ENCODE measurements around the gene PRDM13.
"Not testable (repeated sequence)": the region's sequence is repeated elsewhere in the genome, so short reads cannot be mapped to it uniquely, and the experiment has no call there.

PRDM13 gene

DNA sequence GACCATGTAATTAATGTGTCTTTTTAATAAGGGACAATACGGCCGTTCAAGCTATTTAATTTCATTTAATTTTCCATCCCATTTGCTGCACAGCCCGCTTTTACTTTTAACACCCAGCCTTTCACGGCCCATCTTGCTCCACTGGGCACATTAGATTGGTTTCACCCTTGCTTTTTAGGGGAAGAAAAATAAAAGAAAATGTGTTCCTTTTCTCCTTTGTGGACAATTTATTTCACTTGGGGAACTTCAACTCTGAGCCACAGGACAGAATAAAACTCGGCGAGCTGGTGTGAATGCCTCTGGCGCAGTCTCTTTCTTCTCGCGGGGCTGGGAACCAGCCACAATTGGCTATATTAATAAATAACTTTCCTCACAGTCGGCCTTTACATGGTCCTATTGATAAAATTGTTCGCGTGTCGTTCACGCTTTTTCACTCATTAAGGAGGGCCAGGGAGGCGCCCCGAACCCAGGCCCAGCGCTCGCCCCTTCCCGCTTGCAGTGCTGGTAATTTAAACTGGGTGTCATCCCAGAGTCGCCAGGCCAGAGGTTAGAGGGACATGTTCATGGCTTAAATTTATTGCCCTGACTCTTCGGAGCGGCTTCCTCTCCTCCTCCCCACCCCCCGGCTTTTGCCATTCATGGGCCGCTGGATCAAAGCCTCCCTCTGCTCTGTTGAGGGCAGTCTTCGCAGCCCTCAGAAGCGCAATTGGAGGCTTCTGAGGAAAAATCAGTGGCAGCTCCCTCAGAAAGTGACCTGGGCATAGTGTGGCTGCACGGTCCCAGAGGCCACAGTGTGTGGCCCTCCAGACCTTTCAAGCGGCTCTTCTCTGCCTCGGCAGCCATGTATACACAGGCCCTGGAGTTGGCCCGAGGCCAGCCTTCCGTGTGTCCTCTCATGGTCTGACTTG is 2.2 kb upstream of the PRDM13 start:
- no peak for DNase-seq

DNA sequence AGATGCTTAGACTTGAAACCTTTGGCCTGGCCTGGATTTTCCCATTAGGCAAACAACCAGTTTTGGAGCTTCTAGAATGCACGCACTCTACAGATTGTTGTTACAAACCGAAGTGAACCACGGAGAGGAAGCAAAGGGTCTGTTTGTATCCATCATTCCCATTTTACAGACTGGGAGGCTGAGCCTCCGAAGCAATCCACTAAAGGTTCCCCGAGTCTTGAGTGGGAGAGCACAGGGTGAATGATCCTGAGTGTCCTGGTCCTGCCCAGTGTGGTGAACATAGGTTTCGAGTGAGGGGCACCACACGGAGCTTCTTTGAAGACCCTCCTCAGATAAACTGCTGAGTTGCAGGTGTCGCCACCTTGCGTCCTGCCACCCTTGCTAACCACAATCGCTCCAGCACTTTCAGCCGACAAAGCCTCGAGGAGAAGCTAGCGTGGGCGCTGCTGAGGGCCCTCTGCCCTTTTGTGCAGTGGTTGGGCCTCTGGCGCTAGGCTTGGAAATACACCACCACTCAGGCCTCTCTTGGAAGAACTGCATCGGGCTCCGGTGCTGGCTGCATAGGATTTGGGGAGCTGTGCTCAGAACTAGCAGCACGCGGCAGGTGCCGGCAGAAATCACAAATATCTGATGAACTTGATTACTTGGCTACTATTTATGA is 1.4 kb upstream of the PRDM13 start:
- no peak for DNase-seq

DNA sequence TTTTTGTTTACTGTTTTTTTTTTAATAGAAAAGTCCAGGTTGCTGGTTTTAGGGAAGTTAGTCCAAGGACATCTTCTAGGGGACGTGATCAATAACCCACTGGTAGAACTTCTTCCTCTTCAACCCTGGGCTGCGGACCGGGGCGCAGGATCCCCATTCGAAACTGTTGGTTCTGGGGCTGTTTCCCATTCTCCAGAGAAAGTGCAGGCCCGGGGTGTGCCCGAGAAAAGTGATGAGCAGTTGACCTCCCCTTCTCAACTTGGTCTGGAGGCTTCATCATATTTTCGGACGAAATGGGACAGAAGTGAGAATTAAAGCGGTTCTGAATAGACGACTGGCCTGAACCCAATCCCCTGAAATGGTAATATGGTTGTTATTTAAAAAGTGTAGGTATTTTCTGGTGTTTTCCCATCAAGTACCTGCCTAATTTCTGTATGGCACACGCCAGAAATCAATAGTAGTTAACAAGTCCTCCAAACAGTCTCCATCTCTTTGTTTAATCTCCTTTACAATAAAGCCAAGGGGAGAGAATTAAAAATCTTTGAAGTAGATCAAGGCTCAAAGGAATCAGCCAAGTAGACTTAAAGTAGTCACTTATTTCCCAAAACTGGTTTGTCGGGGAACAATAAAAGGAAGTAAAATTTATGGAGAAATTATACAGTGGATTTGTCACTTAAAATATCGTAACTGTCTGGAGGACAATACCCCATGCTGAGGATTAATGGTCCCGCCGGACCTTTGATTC is 550 bp upstream of the PRDM13 start:
- no peak for DNase-seq

DNA sequence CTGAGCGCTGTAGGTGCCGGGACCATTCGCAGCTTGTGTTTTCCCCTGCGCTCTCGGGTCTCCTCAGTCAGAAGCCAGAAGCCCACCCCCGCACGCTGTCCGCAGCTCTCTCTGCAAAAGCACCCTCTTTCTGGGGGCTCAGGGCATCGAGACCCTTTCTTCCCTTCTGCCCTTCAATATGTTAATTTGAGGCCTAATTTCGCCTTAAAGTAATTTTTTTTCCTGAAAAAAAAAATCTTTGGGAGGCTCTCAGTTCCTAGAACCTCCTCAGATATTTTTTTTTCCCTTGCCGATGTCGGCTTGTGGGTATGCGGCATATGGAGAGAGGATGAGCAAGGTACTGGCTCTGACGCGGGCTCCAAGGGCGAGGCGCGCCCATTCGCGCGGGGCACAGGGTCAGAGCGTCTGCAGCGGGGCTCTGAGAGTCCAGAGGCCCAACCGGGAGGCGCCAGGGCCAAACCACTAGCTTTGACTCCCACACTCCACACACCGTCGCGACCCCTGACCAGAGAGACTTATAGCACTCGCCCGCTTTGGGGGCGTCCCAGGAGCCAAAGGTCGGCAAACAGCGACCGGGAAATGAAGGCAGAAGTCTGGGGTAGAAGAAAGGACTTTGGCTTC is 893 bp downstream of the PRDM13 start:
- DNase-seq, result no peak

DNA sequence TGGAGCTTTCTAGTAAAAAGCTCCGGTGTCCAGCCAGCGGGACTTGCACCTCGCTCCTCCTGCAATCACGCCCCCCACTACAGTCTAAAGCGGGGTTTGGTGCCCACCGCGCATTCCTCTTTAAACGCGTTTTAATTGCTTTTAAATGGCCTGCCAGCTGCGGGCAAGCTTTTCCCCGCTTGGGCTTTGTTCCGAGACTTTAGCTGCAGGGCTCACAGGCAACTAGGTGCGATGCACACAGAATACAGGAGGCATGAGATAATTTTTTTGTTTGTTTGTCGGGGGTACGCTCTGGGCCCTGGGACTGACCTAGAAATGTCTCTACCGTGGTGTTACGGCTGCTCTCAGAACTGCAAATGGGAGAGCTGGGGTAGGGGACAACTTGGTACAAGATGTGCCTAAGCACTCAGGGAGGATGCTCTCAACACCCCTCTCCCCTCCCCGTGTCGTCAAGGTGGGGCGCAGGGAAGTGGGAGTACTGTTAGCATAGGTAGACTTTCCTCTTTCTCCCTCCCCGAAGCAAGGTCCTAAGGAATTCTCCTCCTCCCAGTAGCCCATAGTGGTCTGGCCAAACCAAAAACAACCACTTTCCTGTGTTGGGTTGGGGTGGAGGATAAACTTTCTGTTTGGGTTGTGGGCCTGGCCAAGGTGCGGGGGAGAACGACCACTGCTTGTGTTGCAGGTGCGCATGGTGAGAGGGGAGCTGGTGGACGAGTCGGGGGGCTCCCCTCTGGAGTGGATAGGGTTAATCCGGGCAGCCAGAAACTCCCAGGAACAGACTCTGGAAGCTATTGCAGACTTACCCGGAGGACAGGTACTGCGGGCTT is 1.6 kb downstream of the PRDM13 start:
- no peak for DNase-seq

DNA sequence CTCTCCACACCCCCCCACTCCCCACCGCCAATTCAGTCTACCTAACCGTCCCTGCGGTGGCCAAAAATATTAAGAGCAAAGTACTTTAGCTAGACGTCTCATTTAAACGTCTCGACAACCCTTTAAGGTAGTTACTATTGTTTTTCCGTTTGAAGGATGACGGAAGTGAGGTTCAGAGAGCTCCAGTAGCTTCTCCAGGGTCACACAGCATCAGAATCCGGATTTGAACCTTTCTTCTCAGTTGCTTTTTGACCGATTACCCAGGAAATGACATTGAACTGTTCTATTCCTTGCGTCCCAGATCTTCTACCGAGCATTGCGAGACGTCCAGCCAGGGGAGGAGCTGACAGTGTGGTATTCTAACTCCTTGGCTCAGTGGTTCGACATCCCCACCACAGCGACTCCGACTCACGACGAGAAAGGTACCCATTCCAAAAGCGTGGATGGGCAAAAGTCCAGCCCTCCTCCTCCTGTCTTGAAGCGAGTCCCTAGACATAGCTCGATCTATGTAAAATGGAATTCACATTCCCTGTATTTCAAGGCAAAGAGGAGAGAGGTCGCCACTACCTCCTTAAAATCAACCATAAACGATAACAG is 2.4 kb downstream of the PRDM13 start:
- no peak for DNase-seq

DNA sequence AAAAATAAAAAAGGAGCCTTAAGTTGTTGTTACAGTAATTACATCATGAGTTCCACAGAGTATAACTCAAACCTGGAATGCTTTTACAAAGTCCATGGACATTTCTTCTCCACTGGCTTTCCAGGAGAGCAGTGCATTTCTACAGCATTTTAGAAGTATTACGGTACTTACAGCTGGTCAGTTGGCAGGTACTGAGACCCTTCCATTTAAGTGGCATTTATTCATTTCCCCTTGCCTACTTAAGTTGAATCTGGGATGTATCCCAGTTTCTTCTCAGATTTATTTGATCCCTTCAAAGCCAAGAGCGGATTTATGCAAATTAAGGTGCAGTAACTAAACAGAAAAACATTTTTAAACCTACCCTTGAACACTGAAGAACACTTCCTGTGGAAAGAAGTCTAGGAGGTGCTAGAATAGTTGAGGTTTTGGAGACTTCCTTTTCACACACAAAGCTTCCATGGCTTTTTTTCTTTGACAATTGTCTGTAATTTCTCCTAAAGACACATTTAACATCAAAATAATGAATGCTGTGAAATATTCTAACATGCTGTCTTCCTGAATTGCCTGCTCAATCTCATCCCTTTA is 3.4 kb downstream of the PRDM13 start:
- no peak for DNase-seq

DNA sequence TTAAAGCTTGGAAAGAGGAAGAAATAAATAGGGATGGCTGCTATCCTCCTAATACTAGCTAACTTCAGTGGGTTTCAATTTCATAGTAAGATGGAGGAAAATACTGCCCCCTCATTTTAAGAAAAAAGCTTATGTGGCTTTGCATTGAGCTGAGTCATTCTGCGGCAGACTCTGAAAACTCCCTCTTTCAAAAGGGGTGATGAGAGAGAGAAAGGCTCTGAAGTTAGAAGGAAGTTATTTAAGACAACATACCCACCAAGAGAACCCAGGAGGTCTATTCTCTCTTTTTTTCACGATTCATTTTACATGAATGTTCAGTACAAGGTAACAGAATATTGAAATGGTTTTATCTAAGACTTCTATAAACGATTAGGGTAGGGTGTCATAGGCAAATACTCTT is 4.5 kb downstream of the PRDM13 start:
- no peak for DNase-seq

DNA sequence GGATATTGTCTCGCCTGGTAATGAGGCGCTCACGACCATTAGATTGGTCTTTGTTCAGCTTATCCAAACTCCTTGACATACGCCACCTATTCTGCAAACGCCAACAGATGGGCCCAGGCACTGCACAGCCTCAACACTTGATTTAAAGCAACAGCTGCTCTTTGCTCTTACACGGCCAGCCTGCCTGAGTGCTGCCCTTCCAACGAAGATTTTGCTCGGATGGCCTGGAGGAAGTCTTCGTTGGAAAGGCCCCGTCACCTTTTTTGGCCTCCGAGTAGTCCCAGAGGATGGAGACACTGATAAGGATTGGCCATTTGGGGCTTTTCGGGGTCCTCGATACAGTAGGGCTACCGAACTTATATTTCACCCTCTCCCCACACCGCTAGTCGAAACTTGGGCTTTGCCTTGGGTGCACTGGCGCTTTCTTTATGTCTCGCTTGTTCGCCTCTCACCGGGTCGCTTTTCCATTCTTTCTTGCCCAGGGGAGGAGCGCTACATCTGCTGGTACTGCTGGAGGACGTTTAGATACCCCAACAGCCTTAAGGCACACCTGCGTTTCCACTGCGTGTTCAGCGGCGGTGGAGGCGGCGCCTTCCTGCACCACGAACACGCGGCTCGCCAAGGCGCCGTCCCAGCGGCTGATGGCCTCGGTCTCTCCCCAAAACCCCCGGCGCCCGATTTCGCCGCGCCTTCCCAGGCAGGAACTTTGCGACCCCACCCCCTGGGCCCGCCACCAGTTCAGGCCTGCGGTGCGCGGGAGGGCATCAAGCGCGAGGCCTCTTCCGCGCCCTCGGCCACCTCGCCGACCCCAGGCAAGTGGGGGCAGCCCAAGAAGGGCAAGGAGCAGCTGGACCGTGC is 6.1 kb downstream of the PRDM13 start:
- no peak for DNase-seq

DNA sequence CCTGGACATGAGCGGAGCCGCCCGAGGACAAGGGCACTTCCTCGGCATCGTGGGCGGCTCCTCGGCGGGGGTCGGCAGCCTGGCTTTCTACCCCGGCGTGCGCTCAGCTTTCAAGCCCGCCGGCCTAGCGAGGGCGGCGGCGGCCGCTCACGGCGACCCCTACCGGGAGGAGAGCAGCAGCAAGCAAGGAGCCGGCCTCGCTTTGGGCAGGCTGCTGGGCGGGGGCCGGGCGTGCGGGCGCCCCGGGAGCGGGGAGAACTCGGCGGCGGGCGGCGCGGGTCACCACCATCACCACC is 6.7 kb downstream of the PRDM13 start:
- no peak for DNase-seq

DNA sequence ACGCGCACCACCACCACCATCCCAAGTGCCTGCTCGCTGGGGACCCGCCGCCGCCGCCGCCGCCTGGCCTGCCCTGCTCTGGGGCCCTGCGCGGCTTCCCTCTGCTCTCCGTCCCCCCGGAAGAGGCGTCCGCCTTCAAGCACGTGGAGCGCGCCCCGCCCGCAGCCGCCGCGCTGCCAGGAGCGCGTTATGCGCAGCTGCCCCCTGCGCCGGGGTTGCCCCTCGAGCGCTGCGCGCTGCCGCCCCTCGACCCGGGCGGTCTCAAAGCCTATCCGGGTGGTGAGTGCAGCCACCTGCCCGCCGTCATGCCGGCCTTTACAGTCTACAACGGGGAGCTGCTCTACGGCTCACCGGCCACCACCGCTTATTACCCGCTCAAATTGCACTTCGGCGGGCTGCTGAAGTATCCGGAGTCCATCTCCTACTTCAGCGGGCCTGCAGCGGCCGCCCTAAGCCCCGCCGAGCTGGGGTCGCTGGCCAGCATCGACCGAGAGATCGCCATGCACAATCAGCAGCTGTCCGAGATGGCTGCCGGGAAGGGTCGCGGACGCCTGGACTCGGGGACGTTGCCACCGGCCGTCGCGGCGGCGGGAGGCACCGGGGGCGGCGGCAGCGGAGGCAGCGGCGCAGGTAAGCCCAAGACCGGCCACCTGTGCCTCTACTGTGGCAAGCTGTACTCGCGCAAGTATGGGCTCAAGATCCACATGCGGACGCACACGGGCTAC is 7.2 kb downstream of the PRDM13 start:
- no peak for DNase-seq

DNA sequence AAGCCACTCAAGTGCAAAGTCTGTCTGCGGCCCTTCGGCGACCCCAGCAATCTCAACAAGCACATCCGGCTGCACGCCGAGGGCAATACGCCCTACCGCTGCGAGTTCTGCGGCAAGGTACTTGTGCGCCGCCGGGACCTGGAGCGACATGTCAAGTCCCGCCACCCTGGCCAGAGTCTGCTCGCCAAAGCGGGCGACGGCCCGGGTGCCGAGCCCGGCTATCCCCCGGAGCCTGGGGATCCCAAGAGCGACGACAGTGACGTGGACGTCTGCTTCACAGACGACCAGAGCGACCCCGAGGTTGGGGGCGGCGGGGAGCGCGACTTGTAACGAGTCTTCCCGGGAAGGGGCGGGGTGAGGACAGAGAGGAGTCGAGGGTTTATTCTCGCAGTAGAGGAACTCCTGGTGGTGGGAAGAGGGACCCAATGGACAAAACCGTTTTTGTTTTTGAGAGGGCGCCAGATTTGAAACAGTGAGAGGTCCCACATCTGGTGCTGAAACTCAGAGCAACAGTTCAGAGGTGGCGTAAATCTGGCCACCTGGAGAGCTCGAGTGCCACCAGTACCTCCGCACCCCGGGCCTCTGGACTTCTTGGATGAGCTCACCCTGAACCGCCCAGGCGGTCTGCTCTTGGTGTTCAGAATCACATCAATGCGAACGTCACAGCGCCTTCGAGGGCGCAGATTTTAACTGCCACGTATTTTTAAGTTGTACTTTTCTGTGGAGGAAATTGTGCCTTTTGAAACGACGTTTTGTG is 8.0 kb downstream of the PRDM13 start:
- no peak for DNase-seq

DNA sequence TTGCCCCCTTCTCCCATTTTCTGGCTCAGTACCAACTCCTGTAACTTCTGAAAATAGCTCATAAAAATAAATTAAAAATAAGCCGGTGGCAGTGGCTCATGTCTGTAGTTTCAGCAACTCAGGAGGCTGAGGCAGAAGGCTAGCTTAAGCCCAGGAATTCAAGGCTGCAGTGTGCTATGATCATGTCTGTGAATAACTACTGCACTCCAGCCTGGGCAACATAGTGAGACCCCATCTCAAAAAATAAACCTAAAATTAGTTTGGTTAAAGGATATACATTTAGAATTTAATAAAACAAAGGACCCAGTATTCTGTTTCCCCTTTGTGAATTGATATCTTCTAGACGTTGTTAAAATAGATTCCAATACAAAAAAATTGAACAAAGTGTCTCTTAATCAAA is 10.5 kb downstream of the PRDM13 start:
- DNase-seq, result no peak

DNA sequence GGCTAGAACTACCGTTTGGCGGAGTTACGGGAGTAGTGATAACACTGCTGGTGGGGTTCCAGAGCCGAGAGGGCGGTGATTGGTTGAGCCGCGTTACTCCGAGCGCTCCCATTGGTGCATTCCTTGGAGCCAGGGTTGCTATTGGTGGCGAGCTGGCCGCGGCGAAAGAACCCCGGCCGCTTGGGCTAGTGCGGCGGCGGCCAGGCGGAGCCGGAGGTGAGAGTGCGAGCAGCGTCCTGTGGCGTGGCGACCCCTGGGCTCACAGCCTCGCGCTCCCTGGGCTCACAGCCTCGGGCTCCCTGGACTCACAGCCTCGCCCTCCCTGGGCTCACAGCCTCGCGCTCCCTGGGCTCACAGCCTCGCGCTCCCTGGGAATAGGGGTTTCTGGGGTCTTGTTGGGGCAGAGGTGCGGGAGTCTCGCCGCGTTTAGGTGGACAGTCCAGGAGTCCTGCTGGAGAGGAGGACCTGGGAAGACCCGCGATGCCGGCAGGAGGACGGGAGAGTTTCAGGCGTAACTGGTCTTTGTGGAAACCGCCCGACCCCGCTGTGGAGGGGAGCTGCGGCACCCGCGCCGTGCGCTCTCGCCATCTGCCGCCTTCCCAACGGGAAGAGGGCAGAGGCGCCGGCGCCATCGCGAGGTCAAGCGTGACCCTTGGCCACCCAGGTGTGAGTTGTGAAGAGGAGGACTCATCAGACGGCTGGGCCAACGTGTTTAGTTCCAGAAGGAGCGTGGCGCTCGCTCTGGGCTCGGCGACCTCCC is 12.2 kb downstream of the PRDM13 start:
- DNase-seq, result no peak

DNA sequence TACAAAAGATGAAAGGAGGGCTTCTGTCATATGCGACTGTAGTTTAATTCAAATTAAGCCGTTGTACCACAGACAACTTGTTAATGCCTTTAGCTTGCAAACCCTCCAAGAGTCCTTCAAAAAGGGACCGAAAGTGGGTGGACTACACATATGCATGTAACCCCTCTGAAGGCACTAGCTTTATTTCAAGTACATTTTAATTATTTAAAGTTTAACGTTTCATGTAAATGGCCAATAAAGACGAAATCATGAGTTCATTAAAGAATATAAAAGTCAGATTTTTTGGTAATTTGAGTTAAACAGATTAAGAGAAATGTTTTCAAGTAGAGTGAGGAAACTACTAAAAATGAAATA is 12.8 kb downstream of the PRDM13 start:
- DNase-seq, result no peak

DNA sequence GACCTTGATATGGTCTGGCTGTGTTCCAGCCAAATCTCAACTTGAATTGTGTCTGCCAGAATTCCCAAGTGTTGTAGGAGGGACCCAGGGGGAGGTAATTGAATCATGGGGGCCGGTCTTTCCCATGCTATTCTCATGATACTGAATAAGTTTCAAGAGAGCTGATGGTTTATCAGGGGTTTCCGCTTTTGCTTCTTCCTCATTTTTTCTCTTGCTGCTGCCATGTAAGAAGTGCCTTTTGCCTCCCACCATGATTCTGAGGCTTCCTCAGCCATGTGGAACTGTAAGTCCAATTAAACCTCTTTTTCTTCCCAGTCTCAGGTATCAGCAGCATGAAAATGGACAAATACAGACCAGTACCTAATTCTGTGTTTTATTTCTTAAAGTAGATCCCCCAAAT is 15.4 kb downstream of the PRDM13 start:
- DNase-seq, result not testable (repeated sequence)

DNA sequence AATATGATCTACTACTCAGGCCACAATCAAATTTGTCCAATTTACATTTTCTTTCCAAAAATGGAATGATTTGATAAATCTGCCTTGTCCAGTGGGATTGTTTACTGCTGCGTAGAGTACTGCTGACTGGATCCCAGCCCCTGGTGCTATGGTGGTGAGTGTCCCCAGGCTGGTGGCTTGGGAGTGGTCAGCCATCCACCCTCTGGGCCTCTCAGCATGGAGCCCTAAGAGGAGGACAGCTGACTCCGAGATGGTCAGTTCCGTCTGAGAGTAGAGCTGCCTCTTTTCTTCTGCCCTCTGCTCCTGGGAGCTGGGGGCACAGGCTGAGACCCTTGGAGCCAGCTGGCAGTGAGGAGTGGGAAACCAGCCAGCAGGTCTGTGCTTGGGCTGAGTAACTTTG is 22.7 kb downstream of the PRDM13 start:
- DNase-seq, result no peak

DNA sequence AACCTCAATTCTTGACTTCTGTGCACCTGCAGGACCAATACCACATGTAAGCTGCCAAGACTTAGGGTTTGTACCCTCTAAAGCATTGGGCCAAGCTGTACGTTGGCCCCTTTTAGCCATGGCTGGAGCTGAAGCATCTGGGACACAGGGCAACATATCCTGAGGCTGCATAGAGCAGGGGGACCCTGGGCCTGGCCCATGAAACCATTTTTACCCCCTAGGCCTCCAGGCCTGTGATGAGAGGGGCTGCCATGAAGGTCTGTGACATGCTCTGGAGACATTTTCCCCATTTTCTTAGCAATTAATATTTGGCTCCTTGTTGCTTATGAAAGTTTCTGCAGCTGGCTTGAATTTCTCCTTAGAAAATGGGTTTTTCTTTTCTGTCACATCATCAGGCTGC is 31.0 kb downstream of the PRDM13 start:
- no peak for DNase-seq

DNA sequence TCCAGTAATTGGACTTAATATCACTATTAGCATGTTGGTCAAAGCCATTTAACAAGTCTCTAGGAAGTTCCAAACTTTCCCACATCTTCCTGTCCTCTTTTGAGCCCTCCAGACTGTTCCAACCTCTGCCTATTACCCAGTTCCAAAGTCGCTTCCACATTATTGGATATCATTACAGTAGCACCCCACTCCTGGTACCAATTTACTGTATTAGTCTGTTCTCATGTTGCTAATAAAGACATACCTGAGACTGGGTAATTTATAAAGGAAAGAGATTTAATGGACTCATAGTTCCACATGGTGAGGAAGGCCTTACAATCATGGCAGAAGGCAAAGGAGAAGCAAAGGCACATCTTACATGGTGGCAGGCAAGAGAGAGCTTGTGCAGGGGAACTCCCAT is 31.7 kb downstream of the PRDM13 start:
- DNase-seq, result not testable (repeated sequence)
